K562 (cell line): ENCODE measurements around the gene UBE2H. TPM values are rescaled to one million over a fixed set of nuclear protein-coding genes. Genes with fewer than 3 reads are reported as not detected.

ENCODE experiments used
- CTCFL ChIP-seq: IDR thresholded peaks from 2 replicates; pipeline ENCODE4 v1.6.1; 2011; ENCODE audit warnings: borderline replicate concordance, low read depth, mild to moderate bottlenecking, moderate library complexity, low read length; ENCODE audit not compliant: insufficient read depth, poor library complexity, severe bottlenecking
- DMBX1 ChIP-seq: fragments of 250-450 bp; sonication (Bioruptor Pico); IDR thresholded peaks from 2 replicates; pipeline ENCODE4 v1.8.0; 2022; ENCODE audit warnings: inconsistent platforms, mild to moderate bottlenecking, moderate library complexity, borderline replicate concordance
- FOXP4 ChIP-seq: sonication (generic); formaldehyde crosslinking; IDR thresholded peaks from 2 replicates; pipeline ENCODE4 v1.8.0; 2022; ENCODE audit warnings: mild to moderate bottlenecking, missing genetic modification reagents, borderline replicate concordance
- GABPA ChIP-seq: fragments of 200-800 bp; sonication (Bioruptor generic); conservative IDR thresholded peaks from 2 replicates; pipeline ENCODE4 v1.6.1; 2016; ENCODE audit warnings: low read depth, missing genetic modification characterization, missing compliant biosample characterization
- GATA2 ChIP-seq: sonication (generic); formaldehyde crosslinking; IDR thresholded peaks from 2 replicates; pipeline ENCODE4 v1.4.0; 2020; ENCODE audit warnings: mild to moderate bottlenecking, missing genetic modification reagents
- GATAD2B ChIP-seq: fragments of 450-650 bp; IDR thresholded peaks from 2 replicates; pipeline ENCODE4 v1.6.1; 2017; ENCODE audit warnings: mild to moderate bottlenecking, borderline replicate concordance
- HDAC8 ChIP-seq: fragments of 450-650 bp; IDR thresholded peaks from 2 replicates; pipeline ENCODE4 v1.6.1; 2016; ENCODE audit warnings: mild to moderate bottlenecking, missing genetic modification characterization, moderate library complexity, missing compliant biosample characterization
- KLF1 ChIP-seq: fragments of 450-650 bp; IDR thresholded peaks from 2 replicates; pipeline ENCODE4 v1.6.1; 2016; ENCODE audit warnings: missing genetic modification characterization, missing compliant biosample characterization
- MXI1 ChIP-seq: IDR thresholded peaks from 2 replicates; pipeline ENCODE4 v1.6.1; 2011; ENCODE audit warnings: low read depth, mild to moderate bottlenecking, improper control_type of control experiment, low read length
- NCOA2 ChIP-seq, 2 experiments: fragments of 450-650 bp; IDR thresholded peaks; 2 replicates each; pipeline ENCODE4 v1.6.1; 2018; ENCODE audit warnings: mild to moderate bottlenecking in 2 of 2, moderate library complexity in 1 of 2; ENCODE audit not compliant: partially characterized antibody in 2 of 2
- NCOR1 ChIP-seq: fragments of 450-650 bp; IDR thresholded peaks from 2 replicates; pipeline ENCODE4 v1.6.1; 2016; ENCODE audit warnings: mild to moderate bottlenecking, moderate library complexity
- NKRF ChIP-seq: fragments of 450-650 bp; IDR thresholded peaks from 2 replicates; pipeline ENCODE4 v1.6.1; 2016; ENCODE audit warnings: borderline replicate concordance
- NONO ChIP-seq, 2 experiments: fragments of 200-400 bp in 1 of 2; fragments of 450-650 bp in 1 of 2; formaldehyde crosslinking in 1 of 2; IDR thresholded peaks; 2 replicates each; pipeline ENCODE4 v1.6.1; 2017; ENCODE audit warnings: low read depth in 2 of 2, mild to moderate bottlenecking in 2 of 2, moderate library complexity in 2 of 2, low read length in 1 of 2
- OTX1 ChIP-seq: fragments of 450-650 bp; formaldehyde crosslinking; IDR thresholded peaks from 2 replicates; pipeline ENCODE4 v1.4.0; 2022; ENCODE audit warnings: mild to moderate bottlenecking
- POLR3A ChIP-seq: IDR thresholded peaks from 2 replicates; pipeline ENCODE4 v1.6.1; 2011; ENCODE audit warnings: borderline replicate concordance, mild to moderate bottlenecking, moderate library complexity; ENCODE audit not compliant: insufficient read length, insufficient read depth; ENCODE audit errors: extremely low read depth
- RHOXF2B ChIP-seq: fragments of 250-450 bp; sonication (Bioruptor Pico); conservative IDR thresholded peaks from 2 replicates; pipeline ENCODE4 v1.5.1; 2021
- SNRNP70 ChIP-seq: fragments of 200-400 bp; formaldehyde crosslinking; optimal IDR thresholded peaks from 2 replicates; pipeline ENCODE3; 2017; ENCODE audit warnings: low read depth, low read length
- STAG1 ChIP-seq: sonication (generic); formaldehyde crosslinking; IDR thresholded peaks from 2 replicates; pipeline ENCODE4 v1.5.0; 2020; ENCODE audit warnings: missing genetic modification reagents, borderline replicate concordance
- TARDBP ChIP-seq: fragments of 450-650 bp; IDR thresholded peaks from 2 replicates; pipeline ENCODE4 v1.6.1; 2016
- TOE1 ChIP-seq, 2 experiments: fragments of 450-650 bp in 1 of 2; sonication (generic) in 1 of 2; formaldehyde crosslinking in 1 of 2; IDR thresholded peaks; 2 replicates each; pipeline versions ENCODE4 v1.7.1 to v1.8.0; 2016 to 2022; ENCODE audit warnings: borderline replicate concordance in 2 of 2, mild to moderate bottlenecking in 2 of 2, antibody characterized with exemption in 1 of 2, inconsistent platforms in 1 of 2, low read depth in 1 of 2, missing genetic modification reagents in 1 of 2, moderate library complexity in 1 of 2
- XRCC5 ChIP-seq: fragments of 200-400 bp; formaldehyde crosslinking; IDR thresholded peaks from 2 replicates; pipeline ENCODE4 v1.6.1; 2017; ENCODE audit warnings: low read depth, mild to moderate bottlenecking, low read length
- ZNF263 ChIP-seq: sonication (generic); formaldehyde crosslinking; IDR thresholded peaks from 2 replicates; pipeline ENCODE4 v1.8.0; 2022; ENCODE audit warnings: mild to moderate bottlenecking, missing genetic modification reagents, borderline replicate concordance
- polyA plus RNA-seq, 8 experiments: library from polyadenylated mRNA; depleted of rRNA in 4 of 8; stranded (reverse) in 5 of 8; unstranded in 3 of 8; fragments of >200 nt; fragmentation: Nextera tagmentation in 2 of 8; fragmentation: Illumina TruSeq in 1 of 8; extraction: Ambion mirVana in 2 of 8; extraction: Trizol in 1 of 8; gene quantifications; 2 replicates each; pipeline versions ENCODE4 v1.2.1 to v1.2.3, GENCODE V29; 2011 to 2014; ENCODE audit warnings: inconsistent platforms in 1 of 8, missing spikeins in 1 of 8
- total RNA-seq, 7 experiments: library from RNA; depleted of rRNA in 6 of 7; stranded (reverse); fragments of >200 nt in 6 of 7; fragmentation: Illumina TruSeq in 2 of 7; extraction: Trizol in 2 of 7; gene quantifications; 2 replicates each; pipeline versions ENCODE4 v1.2.1 to v1.2.3, GENCODE V29; 2011 to 2021; ENCODE audit warnings: low replicate concordance in 1 of 7

The UBE2H gene
- total and polyA plus RNA-seq, 9 of the 15 experiments (the other 6 are each of a cell fraction or from before 2014, with no cell fraction given) = 6.3 to 33.0 (median 13.3) TPM

- no peak for TF ChIP-seq TOE1 (IDR thresholded peaks at IDR 0.05; ENCODE audit: borderline replicate concordance)
- no peak for TF ChIP-seq TOE1 (CRISPR knock-in tag; IDR thresholded peaks at IDR 0.05; ENCODE audit: borderline replicate concordance, low read depth)
- no peak for TF ChIP-seq NCOR1
- TF ChIP-seq XRCC5 = no peak
- no peak for TF ChIP-seq NKRF
- TF ChIP-seq SNRNP70 = no peak
- TF ChIP-seq DMBX1 (CRISPR knock-in tag) = peak; percentile 46; the same call in 1 of the 2 replicates
- no peak for TF ChIP-seq CTCFL
- TF ChIP-seq TARDBP = no peak
- no peak for TF ChIP-seq FOXP4
- TF ChIP-seq POLR3A = no peak
- TF ChIP-seq NONO (IDR thresholded peaks at IDR 0.05; ENCODE audit: low read depth in 2 of 2, low read length in 1 of 2) = no peak
- no peak for TF ChIP-seq GATAD2B
- no peak for TF ChIP-seq OTX1 (CRISPR knock-in tag)
- no peak for TF ChIP-seq ZNF263 (CRISPR knock-in tag)
- no peak for TF ChIP-seq HDAC8 (tag)
- TF ChIP-seq KLF1 (tag) = no peak
- TF ChIP-seq GATA2 (CRISPR knock-in tag) = no peak
- TF ChIP-seq MXI1 = no peak
- TF ChIP-seq GABPA = no peak
- no peak for TF ChIP-seq RHOXF2B (CRISPR knock-in tag)
- no peak for TF ChIP-seq STAG1 (CRISPR knock-in tag)
- peak in 1 of 2 experiments; percentile 62 for TF ChIP-seq NCOA2 (IDR thresholded peaks at IDR 0.05; ENCODE audit: partially characterized antibody in 2 of 2)
These were observed 75.5 kb downstream of the UBE2H start (continued) for GRCh38 chr7:129877146-129877792.
